GM19468 (cell line): ENCODE data around the gene CST11.

Experiments
- ATAC-seq: cut with Tn5 transposase; IDR thresholded peaks from one replicate; pipeline ENCODE4 v1.9.1; 2021; ENCODE audit warnings: mild to moderate bottlenecking, moderate library complexity, moderate number of reproducible peaks; ENCODE audit not compliant: unreplicated experiment; ENCODE audit errors: extremely low read depth

The CST11 gene

DNA sequence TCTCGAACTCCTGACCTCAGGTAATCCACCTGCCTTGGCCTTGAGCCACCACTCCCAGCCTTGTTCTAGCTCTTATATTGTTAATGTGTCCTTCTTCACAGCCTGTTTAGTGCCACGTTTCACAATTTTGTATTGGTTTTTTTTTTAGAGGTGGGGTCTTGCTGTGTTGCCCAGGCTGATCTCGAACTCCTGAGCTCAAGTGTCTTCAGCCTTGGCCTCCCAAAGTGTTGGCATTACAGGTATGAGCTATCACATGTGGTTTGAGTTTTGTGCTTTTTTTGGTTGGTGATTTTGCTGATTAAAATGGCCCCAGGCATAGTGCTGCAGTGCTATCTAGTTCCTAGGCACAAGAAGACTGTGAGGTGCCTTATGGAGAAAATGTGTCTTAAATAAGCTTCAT, 19.0 kb downstream of the CST11 start:
- no peak for ATAC-seq

DNA sequence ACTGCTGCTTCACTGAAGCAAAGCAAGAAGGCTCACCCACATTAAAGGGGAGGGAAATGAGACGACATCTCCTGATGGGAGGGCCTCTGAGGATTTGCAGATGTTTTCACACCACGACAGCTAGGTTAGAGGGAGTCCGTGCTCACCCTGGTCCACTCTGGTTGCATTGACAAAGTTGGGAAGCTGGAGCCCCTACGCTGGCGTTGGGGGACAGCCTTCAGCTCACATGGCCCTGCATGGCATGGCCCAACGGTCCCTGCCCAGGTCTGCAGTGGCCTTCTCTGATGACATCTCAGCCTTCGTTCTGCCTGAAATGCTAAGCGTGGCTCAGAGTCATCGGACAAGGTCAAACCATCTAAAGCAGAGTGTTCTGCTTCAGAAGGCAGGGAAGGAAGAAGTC, 27.5 kb downstream of the CST11 start:
- ATAC-seq, result no peak

- peak; percentile 99 for ATAC-seq
Observed at GRCh38 chr20:23420943-23421931, 31.4 kb downstream of the CST11 start, which contains the start of gene NAPB. NAPB (minus strand) TSS chr20:23421488; CDS start chr20:23421402, 86 bp downstream.

- no peak for ATAC-seq
Observed at GRCh38 chr20:23419995-23420901, 32.4 kb downstream of the CST11 start.

- no peak for ATAC-seq
Observed at GRCh38 chr20:23419657-23419994, 33.0 kb downstream of the CST11 start.

- no peak for ATAC-seq
Observed at GRCh38 chr20:23417861-23418260, 34.8 kb downstream of the CST11 start.

GRCh38 chr20:23415959-23416583, 36.6 kb downstream of the CST11 start:
- ATAC-seq, result no peak

DNA sequence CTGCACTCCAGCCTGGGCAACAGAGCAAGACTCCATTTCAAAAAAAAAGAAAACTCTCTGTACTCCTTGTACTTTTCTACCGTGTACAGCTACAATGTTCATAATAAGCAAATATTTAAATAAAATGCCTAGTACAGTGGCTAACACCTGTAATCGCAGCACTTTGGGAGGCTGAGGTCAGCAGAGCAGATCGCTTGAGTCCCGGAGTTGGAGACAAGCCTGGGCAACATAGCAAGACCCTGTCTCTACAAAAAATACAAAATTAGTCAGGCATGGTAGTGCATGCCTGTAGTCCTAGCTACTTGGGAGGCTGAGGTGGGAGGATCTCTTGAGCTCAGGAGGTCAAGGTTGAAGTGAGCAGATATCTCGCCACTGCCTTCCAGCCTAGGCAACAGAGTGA, 37.1 kb downstream of the CST11 start:
- ATAC-seq, result no peak

GRCh38 chr20:23414526-23415188, 38.0 kb downstream of the CST11 start:
- ATAC-seq, result no peak

- ATAC-seq, result no peak
Observed at GRCh38 chr20:23413862-23414422, 38.7 kb downstream of the CST11 start.

GRCh38 chr20:23412026-23412425, 40.6 kb downstream of the CST11 start:
- no peak for ATAC-seq

GRCh38 chr20:23410916-23411695, 41.6 kb downstream of the CST11 start:
- no peak for ATAC-seq

DNA sequence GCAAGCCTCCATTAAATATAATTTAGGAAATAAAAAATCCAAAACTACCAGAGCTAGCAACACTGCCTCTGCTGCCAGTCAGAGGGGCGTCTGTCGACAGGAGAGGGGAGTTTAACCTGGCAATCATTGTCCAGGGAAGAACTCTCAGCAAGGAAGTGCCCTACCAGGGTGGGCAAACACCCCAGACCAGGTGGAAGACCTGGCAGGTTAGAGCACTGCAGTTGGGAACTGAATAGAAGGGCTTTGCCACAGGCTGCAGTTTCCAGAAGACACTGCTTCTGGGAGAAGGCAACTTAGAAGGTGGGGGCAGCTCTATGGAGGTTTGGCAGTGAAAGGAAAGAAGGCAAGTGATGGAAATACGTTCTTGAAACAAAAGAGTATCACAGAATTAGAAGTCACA, 42.9 kb downstream of the CST11 start:
- no peak for ATAC-seq

- no peak for ATAC-seq
Observed at GRCh38 chr20:23408957-23409356, 43.7 kb downstream of the CST11 start.

- no peak for ATAC-seq
Observed at GRCh38 chr20:23407781-23408464, 44.8 kb downstream of the CST11 start.

GRCh38 chr20:23406880-23407279, 45.8 kb downstream of the CST11 start:
- ATAC-seq, result no peak

DNA sequence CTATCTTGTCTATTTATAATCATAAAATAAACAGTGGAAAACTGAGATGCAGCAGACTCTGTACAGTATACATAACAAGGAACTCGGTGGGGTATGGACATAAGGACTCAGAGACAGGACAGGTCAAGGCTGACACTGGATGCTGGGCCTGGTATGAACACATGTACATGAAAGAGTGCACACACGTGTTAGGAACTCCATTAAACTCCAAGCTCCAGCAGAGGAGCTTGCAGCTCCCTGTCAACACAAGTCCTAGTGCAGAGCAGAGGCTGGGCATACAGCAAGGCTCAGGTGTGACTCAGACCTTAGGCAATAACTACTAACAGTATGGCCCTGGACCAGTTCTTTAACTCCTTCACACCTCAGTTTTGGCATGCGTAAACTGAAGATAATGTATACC, 48.5 kb downstream of the CST11 start:
- ATAC-seq, result no peak

GRCh38 chr20:23403751-23404150, 48.9 kb downstream of the CST11 start:
- no peak for ATAC-seq
